Stimulated activated CD4-positive, alpha-beta T cell treated with anti-CD3 and anti-CD28 coated beads, TNF-alpha, amount 100 ng/mL, for 4 hours (primary cell): ENCODE results near the gene HSFX1.
"Not testable (repeated sequence)": the region's sequence is repeated elsewhere in the genome, so short reads cannot be mapped to it uniquely, and the experiment has no call there.

Source experiments
- DNase-seq, 3 experiments: peaks; one replicate each; pipeline ENCODE4 v3.0.0-alpha.2; 2020; ENCODE audit warnings: low read depth in 3 of 3

The HSFX1 gene

GRCh38 chrX:149773768-149774167, at the start of gene HSFX1:
TSS of gene HSFX1 (plus strand) at chrX:149774068. CDS start at chrX:149774682, 614 bp downstream.
- DNase-seq, result not testable (repeated sequence)

- DNase-seq, result not testable (repeated sequence)
Observed at GRCh38 chrX:149727308-149727707, 46.6 kb upstream of the HSFX1 start.

GRCh38 chrX:149742269-149742668, 31.6 kb upstream of the HSFX1 start:
- not testable (repeated sequence) for DNase-seq

- not testable (repeated sequence) for DNase-seq
Observed at GRCh38 chrX:149746390-149747007, 27.4 kb upstream of the HSFX1 start.

DNA sequence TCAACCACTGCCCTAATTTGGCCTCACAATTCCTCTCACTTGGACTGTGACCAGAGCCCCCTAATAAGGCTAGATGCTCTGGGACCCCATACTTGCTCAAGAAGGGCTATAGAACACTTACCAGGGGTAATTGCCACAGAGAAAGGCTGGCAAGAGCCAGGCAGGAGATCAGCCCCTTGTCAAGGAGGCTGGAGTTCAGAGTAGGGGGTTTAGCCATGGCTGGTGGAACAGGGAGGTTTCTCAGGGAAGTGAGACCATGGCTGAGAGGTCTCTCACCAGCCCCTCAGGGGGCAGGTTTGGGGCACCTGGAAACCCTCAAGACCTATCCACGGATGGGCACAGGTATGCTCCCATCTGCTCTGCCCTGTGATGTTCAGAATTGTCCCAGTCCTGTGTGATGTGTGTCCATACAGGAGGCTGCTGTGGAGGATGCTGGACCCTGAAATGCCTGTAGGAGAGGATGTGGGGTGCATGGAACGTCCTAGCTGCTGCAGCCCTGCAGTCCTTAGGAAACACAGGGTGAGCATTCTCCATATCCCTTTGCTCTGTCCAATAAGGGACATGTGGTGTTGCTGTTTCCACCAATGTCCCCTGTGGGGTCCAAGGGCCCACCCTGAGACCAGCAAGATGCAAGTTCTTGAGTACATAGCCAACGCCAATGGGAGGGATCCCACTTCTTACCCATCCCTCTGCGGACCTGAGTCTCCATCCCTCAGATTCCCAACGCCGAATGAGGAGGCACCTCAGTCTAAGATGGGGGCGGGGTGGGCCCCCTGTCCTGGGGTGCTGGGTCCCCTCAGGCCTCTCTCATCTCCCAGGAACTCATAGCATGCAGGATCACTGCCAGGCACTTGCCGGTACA, 16.4 kb upstream of the HSFX1 start:
- DNase-seq, result no peak

GRCh38 chrX:149758068-149758714, 15.7 kb upstream of the HSFX1 start:
- no peak for DNase-seq

- DNase-seq, result not testable (repeated sequence)
Observed at GRCh38 chrX:149758715-149759078, 15.2 kb upstream of the HSFX1 start.

GRCh38 chrX:149759824-149760223, 14.0 kb upstream of the HSFX1 start:
- no peak for DNase-seq

- DNase-seq, result no peak
Observed at GRCh38 chrX:149760965-149761364, 12.9 kb upstream of the HSFX1 start.

GRCh38 chrX:149761858-149762674, 11.8 kb upstream of the HSFX1 start:
- DNase-seq, result not testable (repeated sequence)

- no peak for DNase-seq
Observed at GRCh38 chrX:149762696-149763614, 10.9 kb upstream of the HSFX1 start.

DNA sequence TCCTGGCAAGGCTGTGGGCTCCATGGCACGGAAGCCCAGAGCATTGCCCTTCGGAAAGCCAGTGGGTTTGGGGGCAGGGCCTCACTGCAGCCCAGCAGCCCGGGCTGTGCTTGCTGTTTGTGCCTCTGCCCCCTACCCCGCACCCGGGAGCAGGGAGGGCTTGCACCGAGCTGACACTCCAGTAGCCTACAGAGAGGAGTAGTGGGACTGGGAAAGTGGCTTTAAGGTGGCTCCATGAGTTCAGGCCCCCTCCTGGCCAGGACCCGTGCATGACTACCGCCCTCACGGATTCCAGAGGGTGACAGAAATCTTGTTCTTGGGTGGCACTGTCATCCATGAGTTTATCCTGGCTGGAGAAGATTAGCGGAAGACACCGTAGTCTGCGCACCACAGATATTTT, 3.5 kb upstream of the HSFX1 start:
- not testable (repeated sequence) for DNase-seq

- not testable (repeated sequence) for DNase-seq
Observed at GRCh38 chrX:149773026-149773425, 842 bp upstream of the HSFX1 start.

GRCh38 chrX:149777999-149778398, 4.1 kb downstream of the HSFX1 start:
- DNase-seq, result not testable (repeated sequence)

- DNase-seq, result not testable (repeated sequence)
Observed at GRCh38 chrX:149781727-149782126, 7.9 kb downstream of the HSFX1 start, which contains the start of gene MAGEA9. TSS of gene MAGEA9 (plus strand) at chrX:149781930. CDS start at chrX:149786211, 4,281 bp downstream.

DNA sequence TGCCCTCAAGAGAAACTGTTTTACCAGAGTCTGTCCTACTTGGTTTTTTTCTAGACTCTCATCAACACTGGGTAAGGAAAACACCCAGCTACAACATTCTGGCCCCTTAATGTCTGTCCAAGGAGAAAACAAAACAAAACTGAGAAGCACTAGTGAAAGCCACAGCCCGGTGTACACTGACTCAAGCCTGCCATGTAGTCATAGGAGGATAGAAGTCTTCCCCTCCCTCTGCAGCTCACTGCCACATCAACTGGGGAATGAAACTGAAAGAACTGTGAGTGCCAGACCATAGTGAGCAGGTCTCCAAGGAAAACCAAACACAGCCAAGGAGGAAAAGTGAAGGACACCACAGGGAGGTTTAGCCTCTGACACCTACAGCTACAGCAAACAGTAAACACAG, 21.7 kb downstream of the HSFX1 start:
- not testable (repeated sequence) for DNase-seq

DNA sequence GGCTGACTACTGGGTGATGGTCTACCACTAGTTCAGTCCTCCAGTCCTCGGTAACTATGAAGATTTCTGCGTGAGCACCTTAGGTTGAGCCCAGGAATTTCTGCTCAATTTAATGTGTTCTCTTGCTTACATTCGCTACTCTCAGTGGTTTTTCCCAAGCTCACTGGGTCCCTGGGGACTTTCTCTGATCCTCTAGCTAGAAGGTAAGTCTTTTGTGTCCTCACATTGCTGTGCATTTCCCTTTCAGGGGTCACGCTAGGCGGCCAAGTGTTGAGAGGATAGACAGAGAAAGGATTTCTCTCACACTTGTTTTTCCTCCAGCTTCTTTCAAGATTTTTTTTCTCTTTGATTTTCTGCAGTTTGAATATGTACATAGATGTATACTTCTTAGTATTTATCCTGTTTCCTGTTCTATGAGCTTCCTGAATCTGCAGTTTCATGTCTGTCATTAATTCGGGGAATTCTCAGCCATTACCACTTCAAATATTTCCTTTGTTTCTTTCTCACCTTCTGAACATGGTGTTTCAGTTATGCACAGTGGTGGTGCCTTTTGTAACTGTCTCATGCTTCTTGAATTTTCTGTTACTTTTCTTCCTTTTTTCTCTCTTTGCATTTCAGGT, 25.3 kb downstream of the HSFX1 start:
- no peak for DNase-seq

- DNase-seq, result no peak
Observed at GRCh38 chrX:149799938-149800337, 26.1 kb downstream of the HSFX1 start.

- no peak for DNase-seq
Observed at GRCh38 chrX:149803458-149804062, 29.7 kb downstream of the HSFX1 start.

- DNase-seq, result no peak
Observed at GRCh38 chrX:149804102-149804501, 30.2 kb downstream of the HSFX1 start.
